HEK293 (cell line): ENCODE measurements around the gene DNAJB11.

Experiments used
- CTCF ChIA-PET: fragments of 350-600 bp; formaldehyde crosslinking; extraction: SDS; loops from one replicate; lab custom pipeline; 2021; ENCODE audit warnings: antibody characterized with exemption; lab: Yijun Ruan, JAX
- POLR2A ChIA-PET: fragments of 300-600 bp; formaldehyde crosslinking; extraction: SDS; loops from one replicate; lab custom pipeline; 2020; ENCODE audit warnings: antibody characterized with exemption, inconsistent platforms; lab: Yijun Ruan, JAX
- H3K27ac ChIP-seq: fragments of 200-500 bp; sonication (Bioruptor generic); 2 replicates; pipeline ENCODE4 v1.5.1; 2014; ENCODE audit warnings: low read depth, low read length, control low read depth, inconsistent platforms; ENCODE audit errors: extremely low read depth
- H3K36me3 ChIP-seq, 2 experiments: fragments of 200-500 bp in 1 of 2; sonication (Bioruptor generic) in 1 of 2; 1 replicate in 1 of 2; 2 replicates in 1 of 2; pipeline ENCODE4 v1.5.1; 2014 to 2017; ENCODE audit warnings: inconsistent platforms in 2 of 2, low read length in 2 of 2; ENCODE audit not compliant: control insufficient read depth in 2 of 2, insufficient read depth in 1 of 2
- H3K4me1 ChIP-seq: fragments of 200-500 bp; sonication (Bioruptor generic); 2 replicates; pipeline ENCODE4 v1.5.1; 2014; ENCODE audit warnings: mild to moderate bottlenecking, low read length, inconsistent platforms; ENCODE audit not compliant: control insufficient read depth, insufficient read depth
- H3K4me3 ChIP-seq: 2 replicates; pipeline ENCODE4 v1.5.1; 2011; ENCODE audit warnings: low read depth, mild to moderate bottlenecking, control low read depth, low read length, moderate library complexity
- H3K9me3 ChIP-seq: fragments of 200-500 bp; sonication (Bioruptor generic); 2 replicates; pipeline ENCODE4 v1.5.1; 2014; ENCODE audit warnings: low read depth, low read length, inconsistent platforms; ENCODE audit not compliant: control insufficient read depth, insufficient read depth
- FEZF1 ChIP-seq: fragments of 450-650 bp; formaldehyde crosslinking; IDR thresholded peaks from 2 replicates; pipeline ENCODE4 v1.5.1; 2016; ENCODE audit warnings: missing biosample characterization, missing genetic modification characterization
- HOXD13 ChIP-seq: sonication (generic); formaldehyde crosslinking; IDR thresholded peaks from 2 replicates; pipeline ENCODE4 v1.8.0; 2022; ENCODE audit warnings: missing genetic modification reagents, borderline replicate concordance
- KLF17 ChIP-seq: fragments of 450-650 bp; formaldehyde crosslinking; IDR thresholded peaks from 2 replicates; pipeline ENCODE4 v1.5.1; 2016; ENCODE audit warnings: missing biosample characterization, missing genetic modification characterization
- OVOL3 ChIP-seq: fragments of 450-650 bp; formaldehyde crosslinking; IDR thresholded peaks from 2 replicates; pipeline ENCODE4 v1.5.1; 2016; ENCODE audit warnings: missing biosample characterization, missing genetic modification characterization
- TSHZ1 ChIP-seq: fragments of 450-650 bp; formaldehyde crosslinking; IDR thresholded peaks from 2 replicates; pipeline ENCODE4 v1.5.1; 2016; ENCODE audit warnings: missing biosample characterization, missing genetic modification characterization, borderline replicate concordance
- ZBTB17 ChIP-seq: fragments of 450-650 bp; formaldehyde crosslinking; IDR thresholded peaks from 2 replicates; pipeline ENCODE4 v1.5.1; 2016; ENCODE audit warnings: missing biosample characterization, missing genetic modification characterization
- ZBTB20 ChIP-seq: fragments of 450-650 bp; formaldehyde crosslinking; IDR thresholded peaks from 2 replicates; pipeline ENCODE4 v1.5.1; 2016; ENCODE audit warnings: missing biosample characterization, missing genetic modification characterization
- ZNF2 ChIP-seq: fragments of 450-650 bp; formaldehyde crosslinking; IDR thresholded peaks from 2 replicates; pipeline ENCODE4 v1.5.1; 2016; ENCODE audit warnings: missing biosample characterization, missing genetic modification characterization
- ZNF514 ChIP-seq: fragments of 450-650 bp; formaldehyde crosslinking; IDR thresholded peaks from 2 replicates; pipeline ENCODE4 v1.5.1; 2016; ENCODE audit warnings: missing biosample characterization, missing genetic modification characterization
- ZNF629 ChIP-seq: fragments of 450-650 bp; formaldehyde crosslinking; IDR thresholded peaks from 2 replicates; pipeline ENCODE4 v1.5.1; 2017; ENCODE audit warnings: missing biosample characterization, missing genetic modification characterization
- ZNF645 ChIP-seq: fragments of 450-650 bp; formaldehyde crosslinking; IDR thresholded peaks from 2 replicates; pipeline ENCODE4; 2016; ENCODE audit warnings: missing biosample characterization, missing genetic modification characterization
- ZNF654 ChIP-seq: fragments of 450-650 bp; formaldehyde crosslinking; IDR thresholded peaks from 2 replicates; pipeline ENCODE4 v1.5.1; 2016; ENCODE audit warnings: low read depth, missing biosample characterization, missing genetic modification characterization
- ZNF677 ChIP-seq: fragments of 450-650 bp; IDR thresholded peaks from 2 replicates; pipeline ENCODE4 v1.5.0; 2018; ENCODE audit warnings: missing biosample characterization, mild to moderate bottlenecking, missing genetic modification characterization, moderate library complexity
- ZNF777 ChIP-seq: fragments of 450-650 bp; formaldehyde crosslinking; IDR thresholded peaks from 2 replicates; pipeline ENCODE4 v1.5.1; 2017; ENCODE audit warnings: missing biosample characterization, missing genetic modification characterization, borderline replicate concordance
- ZNF843 ChIP-seq: fragments of 450-650 bp; formaldehyde crosslinking; IDR thresholded peaks from 2 replicates; pipeline ENCODE4 v1.5.1; 2016; ENCODE audit warnings: missing biosample characterization, missing genetic modification characterization

DNAJB11 gene

GRCh38 chr3:186605078-186605477 lies 34.6 kb downstream of the DNAJB11 start:
- TF ChIP-seq OVOL3: no peak
- TF ChIP-seq ZNF514: no peak
- POLR2A ChIA-PET: no interaction called here
- no peaks in the 10 kb centered on the region for H3K36me3 ChIP-seq
- H3K27ac ChIP-seq: no peak overlapping the region
- no peaks in the 10 kb centered on the region for H3K9me3 ChIP-seq
- H3K4me1 ChIP-seq: no peaks in the 10 kb centered on the region
- H3K4me3 ChIP-seq: no peak overlapping the region
- CTCF ChIA-PET: interaction anchor here (2.6 kb wide), 1 partner anchor 10 kb away, joined by 14 read pairs; no protein-coding TSS in a partner anchor

GRCh38 chr3:186605561-186606545 lies 35.3 kb downstream of the DNAJB11 start:
- Histone ChIP-seq H3K27ac (no peak overlapping the region), H3K9me3 (no peaks in the 10 kb centered on the region), H3K36me3 (no peaks in the 10 kb centered on the region), H3K4me1 (no peaks in the 10 kb centered on the region), H3K4me3 (no peak overlapping the region)
- POLR2A ChIA-PET: no interaction called here
- TF ChIP-seq KLF17 (tag by site-specific recombination): no peak
- 0 out of 2 replicates have a peak, but pooled peaks have one; percentile 48 for TF ChIP-seq ZNF677 (tag by site-specific recombination)
- CTCF ChIA-PET: interaction anchor here (2.6 kb wide), 1 partner anchor 9 kb away, joined by 14 read pairs; no protein-coding TSS in a partner anchor

- ChIA-PET CTCF (interaction anchor here (0.9 to 2.8 kb wide), 3 partner anchors 8 to 620 kb away, joined by 3 to 11 read pairs (median 3); no protein-coding TSS in a partner anchor), POLR2A (no interaction called here)
- H3K9me3 ChIP-seq: no peaks in the 10 kb centered on the region
- no peak for TF ChIP-seq HOXD13
- no peaks in the 10 kb centered on the region for H3K36me3 ChIP-seq
- H3K4me1 ChIP-seq: no peaks in the 10 kb centered on the region
- H3K4me3 ChIP-seq: no peak overlapping the region
- H3K27ac ChIP-seq: no peak overlapping the region
Measured at GRCh38 chr3:186608624-186609215, 38.2 kb downstream of the DNAJB11 start.

GRCh38 chr3:186609247-186609868 lies 38.8 kb downstream of the DNAJB11 start:
- POLR2A ChIA-PET: no interaction called here
- H3K4me1 ChIP-seq: no peaks in the 10 kb centered on the region
- TF ChIP-seq ZNF654 (tag by site-specific recombination) (0 out of 2 replicates have a peak, but pooled peaks have one; percentile 7), ZNF2 (tag by site-specific recombination) (no peak)
- no peak overlapping the region for H3K4me3 ChIP-seq
- CTCF ChIA-PET: interaction anchor here (0.9 to 2.8 kb wide), 6 partner anchors 7 to 621 kb away, joined by 3 to 11 read pairs (median 4); no protein-coding TSS in a partner anchor
- H3K36me3 ChIP-seq: no peaks in the 10 kb centered on the region
- H3K27ac ChIP-seq: no peak overlapping the region
- H3K9me3 ChIP-seq: no peaks in the 10 kb centered on the region

GRCh38 chr3:186612065-186612464 lies 41.5 kb downstream of the DNAJB11 start:
- ChIA-PET POLR2A (no interaction called here), CTCF (interaction anchor here (0.9 kb wide), 1 partner anchor 209 kb away, joined by 4 read pairs; no protein-coding TSS in a partner anchor)
- Histone ChIP-seq H3K9me3 (no peaks in the 10 kb centered on the region), H3K36me3 (no peaks in the 10 kb centered on the region), H3K4me1 (no peaks in the 10 kb centered on the region), H3K27ac (no peak overlapping the region)
- TF ChIP-seq FEZF1 (tag by site-specific recombination) (no peak), ZBTB17 (tag by site-specific recombination) (no peak), TSHZ1 (tag by site-specific recombination) (no peak), ZNF645 (tag by site-specific recombination) (no peak), ZNF777 (tag by site-specific recombination) (no peak), ZBTB20 (no peak), ZNF629 (tag by site-specific recombination) (no peak), ZNF843 (tag by site-specific recombination) (no peak)
- TF ChIP-seq, all 188 proteins: peak for 0
- no peak overlapping the region for H3K4me3 ChIP-seq
